Measurements from ENCODE around the gene UGT1A1.

- TF ChIP-seq, protein P1, sequence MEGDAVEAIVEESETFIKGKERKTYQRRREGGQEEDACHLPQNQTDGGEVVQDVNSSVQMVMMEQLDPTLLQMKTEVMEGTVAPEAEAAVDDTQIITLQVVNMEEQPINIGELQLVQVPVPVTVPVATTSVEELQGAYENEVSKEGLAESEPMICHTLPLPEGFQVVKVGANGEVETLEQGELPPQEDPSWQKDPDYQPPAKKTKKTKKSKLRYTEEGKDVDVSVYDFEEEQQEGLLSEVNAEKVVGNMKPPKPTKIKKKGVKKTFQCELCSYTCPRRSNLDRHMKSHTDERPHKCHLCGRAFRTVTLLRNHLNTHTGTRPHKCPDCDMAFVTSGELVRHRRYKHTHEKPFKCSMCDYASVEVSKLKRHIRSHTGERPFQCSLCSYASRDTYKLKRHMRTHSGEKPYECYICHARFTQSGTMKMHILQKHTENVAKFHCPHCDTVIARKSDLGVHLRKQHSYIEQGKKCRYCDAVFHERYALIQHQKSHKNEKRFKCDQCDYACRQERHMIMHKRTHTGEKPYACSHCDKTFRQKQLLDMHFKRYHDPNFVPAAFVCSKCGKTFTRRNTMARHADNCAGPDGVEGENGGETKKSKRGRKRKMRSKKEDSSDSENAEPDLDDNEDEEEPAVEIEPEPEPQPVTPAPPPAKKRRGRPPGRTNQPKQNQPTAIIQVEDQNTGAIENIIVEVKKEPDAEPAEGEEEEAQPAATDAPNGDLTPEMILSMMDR (IDR thresholded peaks at IDR 0.05 in 8 of 11, conservative IDR thresholded peaks at IDR 0.05 in 3 of 11), result no peak
- no peak for TF ChIP-seq POLR2A (IDR thresholded peaks at IDR 0.05)
- no peak for TF ChIP-seq POLR2AphosphoS5 (IDR thresholded peaks at IDR 0.05)
Measured at GRCh38 chr2:233775414-233775813, 15.3 kb downstream of the UGT1A1 start.

Data from spleen (tissue), 7 donors.